OCI-LY1 (cell line): ENCODE results near the gene KIF4A.

Source experiments
- EZH2 ChIP-seq: fragments of 200-600 bp; sonication (generic), shearing (Covaris generic); IDR thresholded peaks from 2 replicates; pipeline ENCODE4 v1.8.0; 2017; ENCODE audit warnings: borderline replicate concordance, mixed run types, mild to moderate bottlenecking, antibody characterized with exemption, low read length, moderate library complexity, mixed read lengths
- TF ChIP-seq, protein P1 (sequence below): fragments of 200-600 bp; sonication (generic), shearing (Covaris generic); IDR thresholded peaks from 2 replicates; pipeline ENCODE4 v1.5.1; 2017; ENCODE audit warnings: mild to moderate bottlenecking, antibody characterized with exemption, low read length, moderate library complexity, mixed read lengths

DNA sequence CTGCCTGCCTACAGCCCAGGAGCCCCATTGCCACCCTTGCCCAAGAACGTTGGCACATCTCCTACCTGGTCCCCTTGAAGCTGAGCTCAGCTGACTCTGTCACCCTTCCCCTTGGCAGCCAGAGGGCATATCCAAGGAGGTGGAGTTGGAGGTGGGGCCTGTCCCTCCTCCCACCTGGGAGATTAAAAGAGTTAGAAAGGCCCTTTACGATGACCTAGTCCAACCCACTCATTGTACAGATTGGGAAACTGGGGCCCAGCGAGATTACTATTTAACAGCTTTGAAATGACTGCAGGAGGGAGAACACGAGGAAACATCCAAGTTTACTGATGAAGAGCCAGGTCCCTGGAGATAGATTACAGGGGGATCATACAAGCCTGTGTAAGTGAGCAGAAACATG is 29.8 kb upstream of the KIF4A start, which contains the start of gene P2RY4:
- TF ChIP-seq, protein P1, sequence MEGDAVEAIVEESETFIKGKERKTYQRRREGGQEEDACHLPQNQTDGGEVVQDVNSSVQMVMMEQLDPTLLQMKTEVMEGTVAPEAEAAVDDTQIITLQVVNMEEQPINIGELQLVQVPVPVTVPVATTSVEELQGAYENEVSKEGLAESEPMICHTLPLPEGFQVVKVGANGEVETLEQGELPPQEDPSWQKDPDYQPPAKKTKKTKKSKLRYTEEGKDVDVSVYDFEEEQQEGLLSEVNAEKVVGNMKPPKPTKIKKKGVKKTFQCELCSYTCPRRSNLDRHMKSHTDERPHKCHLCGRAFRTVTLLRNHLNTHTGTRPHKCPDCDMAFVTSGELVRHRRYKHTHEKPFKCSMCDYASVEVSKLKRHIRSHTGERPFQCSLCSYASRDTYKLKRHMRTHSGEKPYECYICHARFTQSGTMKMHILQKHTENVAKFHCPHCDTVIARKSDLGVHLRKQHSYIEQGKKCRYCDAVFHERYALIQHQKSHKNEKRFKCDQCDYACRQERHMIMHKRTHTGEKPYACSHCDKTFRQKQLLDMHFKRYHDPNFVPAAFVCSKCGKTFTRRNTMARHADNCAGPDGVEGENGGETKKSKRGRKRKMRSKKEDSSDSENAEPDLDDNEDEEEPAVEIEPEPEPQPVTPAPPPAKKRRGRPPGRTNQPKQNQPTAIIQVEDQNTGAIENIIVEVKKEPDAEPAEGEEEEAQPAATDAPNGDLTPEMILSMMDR, result no peak
- no peak for TF ChIP-seq EZH2
